ENCODE measurements around the gene SLC31A2. TPM values are rescaled to one million over a fixed set of nuclear protein-coding genes. Genes with fewer than 3 reads are reported as not detected.
"Not testable (repeated sequence)": the region's sequence is repeated elsewhere in the genome, so short reads cannot be mapped to it uniquely, and the experiment has no call there.

The SLC31A2 gene
- 7.2 TPM for total RNA-seq

GRCh38 chr9:113150670-113151611 lies at the start of gene SLC31A2:
Gene SLC31A2 (plus strand): TSS chr9:113151007. CDS start chr9:113151075, 68 bp downstream.
- TF ChIP-seq CTCF (IDR thresholded peaks at IDR 0.05) = peak in 2 of 3 experiments; percentile 28 to 41
- H3K27me3 ChIP-seq = no peaks in the 10 kb centered on the region
- peaks cover 0 to 9% of the 10 kb centered on the region in 2 donors for H3K4me1 ChIP-seq
- H3K9me3 ChIP-seq = no peaks in the 10 kb centered on the region
- peak within 1 kb of the TSS; percentile 68 to 82 for H3K27ac ChIP-seq
- intact Hi-C loops (cut with DNase I) = loop anchor here (2.0 kb wide), 2 partner anchors 70 to 124 kb away; partner anchors contain the start of genes CDC26, FKBP15, PRPF4 and SLC31A1
- H3K36me3 ChIP-seq = no peaks in the 10 kb centered on the region
- H3K4me3 ChIP-seq = peak within 1 kb of the TSS; percentile 83 to 95
- DNase-seq (ENCODE audit: low spot score in 2 of 2) = peak; percentile 56 to 93

- H3K36me3 ChIP-seq; H3K9me3 ChIP-seq; intact Hi-C loops (cut with DNase I); H3K27me3 ChIP-seq; H3K4me1 ChIP-seq; H3K27ac ChIP-seq; DNase-seq (ENCODE audit: low spot score in 2 of 2); H3K4me3 ChIP-seq: not testable (repeated sequence)
Observed at GRCh38 chr9:113105345-113105744, 45.5 kb upstream of the SLC31A2 start.

GRCh38 chr9:113111065-113111951 lies 39.5 kb upstream of the SLC31A2 start:
- peak; percentile 13 to 73 (median 43) for TF ChIP-seq CTCF (IDR thresholded peaks at IDR 0.05)
- not testable (repeated sequence) for H3K4me1 ChIP-seq; H3K27ac ChIP-seq; H3K4me3 ChIP-seq; DNase-seq (ENCODE audit: low spot score in 2 of 2); H3K9me3 ChIP-seq; H3K36me3 ChIP-seq; H3K27me3 ChIP-seq
- intact Hi-C loops (cut with DNase I) = loop anchor here (5.0 kb wide), 1 partner anchor 184 kb away; no protein-coding TSS in a partner anchor

- H3K4me3 ChIP-seq; H3K36me3 ChIP-seq; H3K4me1 ChIP-seq; DNase-seq (ENCODE audit: low spot score in 2 of 2); H3K9me3 ChIP-seq; H3K27me3 ChIP-seq; H3K27ac ChIP-seq: not testable (repeated sequence)
- peak; percentile 38 to 72 (median 41) for TF ChIP-seq CTCF (IDR thresholded peaks at IDR 0.05)
- intact Hi-C loops (cut with DNase I) = loop anchor here (5.0 kb wide), 1 partner anchor 186 kb away; no protein-coding TSS in a partner anchor
Observed at GRCh38 chr9:113112706-113113510, 37.9 kb upstream of the SLC31A2 start.

GRCh38 chr9:113118829-113119228 lies 32.0 kb upstream of the SLC31A2 start:
- DNase-seq (ENCODE audit: low spot score in 2 of 2); intact Hi-C loops (cut with DNase I); H3K27ac ChIP-seq: not testable (repeated sequence)

More at GRCh38 chr9:113118829-113119228, 32.0 kb upstream of the SLC31A2 start:
- not testable (repeated sequence) for H3K36me3 ChIP-seq, H3K4me1 ChIP-seq, H3K4me3 ChIP-seq, H3K9me3 ChIP-seq, H3K27me3 ChIP-seq

Measured in ascending aorta (tissue), 2 donors.